Measurements from ENCODE around the gene LRRFIP1.

DNA sequence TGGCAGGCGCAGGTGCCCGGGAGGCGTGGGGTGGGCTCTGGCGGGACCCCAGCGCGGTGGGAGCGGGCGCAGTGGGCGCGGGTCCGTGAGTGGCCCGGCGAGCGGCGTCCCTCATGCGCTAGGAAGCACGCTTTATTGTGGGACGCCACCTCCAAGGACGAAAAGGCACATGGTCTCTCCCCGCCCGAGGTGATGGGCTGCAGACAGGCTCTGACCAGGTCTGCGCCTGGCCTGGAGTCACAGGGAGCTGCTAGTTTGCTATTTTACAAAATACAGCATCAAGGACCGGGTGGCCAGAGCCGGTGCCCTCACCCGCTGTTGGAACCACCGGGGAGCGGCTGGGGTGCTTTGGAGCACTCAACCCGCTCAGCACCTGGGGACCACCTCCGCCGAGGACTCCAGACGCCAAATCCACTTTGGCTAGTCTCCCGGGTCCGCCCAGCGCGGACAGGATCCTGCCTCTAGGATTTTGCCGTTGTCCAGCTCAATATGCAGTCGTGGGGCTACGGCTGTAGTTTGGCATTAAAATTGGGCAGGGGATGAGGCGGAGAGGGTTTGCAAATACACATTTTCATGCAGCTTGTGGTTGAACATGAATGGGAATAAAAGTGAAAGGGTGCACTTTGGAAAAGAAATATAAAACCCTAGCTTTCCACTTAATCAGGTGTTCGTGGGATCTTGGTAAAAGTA is 65.4 kb downstream of the LRRFIP1 start:
- no peak for TF ChIP-seq EP300 (IDR thresholded peaks at IDR 0.05; ENCODE audit: borderline replicate concordance)
- no peak for TF ChIP-seq CREB1 (IDR thresholded peaks at IDR 0.05; ENCODE audit: low read depth)
